Right lobe of liver (tissue), 4 donors: ENCODE results near the gene TANGO2.

Source experiments
- POLR2A ChIP-seq: fragments of 450-650 bp; IDR thresholded peaks from one replicate; pipeline ENCODE4 v1.6.1; 2017; ENCODE audit warnings: antibody characterized with exemption, mild to moderate bottlenecking
- TF ChIP-seq, protein P1 (sequence below), 4 donors: fragments of 200-600 bp in 3 of 4; fragments of 450-650 bp in 1 of 4; IDR thresholded peaks; one replicate each; pipeline versions ENCODE4 v1.5.1 to v1.8.0; 2016 to 2022; ENCODE audit warnings: antibody characterized with exemption in 4 of 4, mild to moderate bottlenecking in 2 of 4
- donor health status: DM: no; HTN: no; CAD: no.
- donor health status: DM: no; HTN: no; CAD: no.
- donor health status: DM: no; HTN: yes; CAD: no.

DNA sequence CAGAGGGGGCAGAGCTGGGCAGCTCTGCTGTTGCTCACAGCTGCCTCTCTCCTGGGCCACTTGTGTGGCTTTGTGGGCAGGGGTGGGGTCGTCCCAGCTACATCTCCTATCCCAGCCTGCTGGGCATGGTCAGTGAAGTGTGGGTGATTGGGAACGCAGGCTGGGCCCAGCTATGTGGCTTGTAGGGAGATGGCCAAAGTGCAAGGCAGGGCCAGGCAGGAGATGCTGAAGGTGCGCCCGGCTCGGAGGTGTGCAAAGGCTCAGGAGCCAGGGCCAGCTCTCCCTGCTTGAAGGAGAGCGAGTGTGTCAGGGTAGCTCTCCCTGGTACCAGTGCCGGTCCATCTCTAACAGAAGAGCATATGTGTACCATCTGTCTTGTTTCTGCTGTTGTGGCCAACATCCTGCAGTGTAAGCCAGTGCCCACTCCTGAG, 86.6 kb downstream of the TANGO2 start:
- TF ChIP-seq, protein P1, sequence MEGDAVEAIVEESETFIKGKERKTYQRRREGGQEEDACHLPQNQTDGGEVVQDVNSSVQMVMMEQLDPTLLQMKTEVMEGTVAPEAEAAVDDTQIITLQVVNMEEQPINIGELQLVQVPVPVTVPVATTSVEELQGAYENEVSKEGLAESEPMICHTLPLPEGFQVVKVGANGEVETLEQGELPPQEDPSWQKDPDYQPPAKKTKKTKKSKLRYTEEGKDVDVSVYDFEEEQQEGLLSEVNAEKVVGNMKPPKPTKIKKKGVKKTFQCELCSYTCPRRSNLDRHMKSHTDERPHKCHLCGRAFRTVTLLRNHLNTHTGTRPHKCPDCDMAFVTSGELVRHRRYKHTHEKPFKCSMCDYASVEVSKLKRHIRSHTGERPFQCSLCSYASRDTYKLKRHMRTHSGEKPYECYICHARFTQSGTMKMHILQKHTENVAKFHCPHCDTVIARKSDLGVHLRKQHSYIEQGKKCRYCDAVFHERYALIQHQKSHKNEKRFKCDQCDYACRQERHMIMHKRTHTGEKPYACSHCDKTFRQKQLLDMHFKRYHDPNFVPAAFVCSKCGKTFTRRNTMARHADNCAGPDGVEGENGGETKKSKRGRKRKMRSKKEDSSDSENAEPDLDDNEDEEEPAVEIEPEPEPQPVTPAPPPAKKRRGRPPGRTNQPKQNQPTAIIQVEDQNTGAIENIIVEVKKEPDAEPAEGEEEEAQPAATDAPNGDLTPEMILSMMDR (IDR thresholded peaks at IDR 0.05): no peak
- no peak for TF ChIP-seq POLR2A
